ENCODE data around the gene ALOX12B.
"Not testable (repeated sequence)": the region's sequence is repeated elsewhere in the genome, so short reads cannot be mapped to it uniquely, and the experiment has no call there.

The ALOX12B gene

GRCh38 chr17:8051831-8052230 is 35.7 kb downstream of the ALOX12B start:
- in situ Hi-C loops (cut with MboI; ENCODE audit: low sequenced_read_pairs): loop anchor here (25.0 kb wide), 1 partner anchor 710 kb away; the partner anchor contains the start of gene SPDYE4

- in situ Hi-C loops (cut with MboI; ENCODE audit: low sequenced_read_pairs): loop anchor here (10.0 kb wide), 1 partner anchor 134 kb away; the partner anchor contains the start of gene RNF227
Measured at GRCh38 chr17:8048736-8049135, 38.8 kb downstream of the ALOX12B start.

GRCh38 chr17:8048236-8048635 is 39.3 kb downstream of the ALOX12B start:
- in situ Hi-C loops (cut with MboI; ENCODE audit: low sequenced_read_pairs): loop anchor here (10.0 kb wide), 1 partner anchor 133 kb away; the partner anchor contains the start of gene RNF227

GRCh38 chr17:8047769-8048110 is 39.8 kb downstream of the ALOX12B start:
- in situ Hi-C loops (cut with MboI; ENCODE audit: low sequenced_read_pairs): loop anchor here (10.0 kb wide), 1 partner anchor 133 kb away; the partner anchor contains the start of gene RNF227

GRCh38 chr17:8046929-8047768 is 40.4 kb downstream of the ALOX12B start:
- in situ Hi-C loops (cut with MboI; ENCODE audit: low sequenced_read_pairs): loop anchor here (10.0 kb wide), 1 partner anchor 132 kb away; the partner anchor contains the start of gene RNF227

- in situ Hi-C loops (cut with MboI; ENCODE audit: low sequenced_read_pairs): loop anchor here (10.0 kb wide), 1 partner anchor 132 kb away; the partner anchor contains the start of gene RNF227
Measured at GRCh38 chr17:8046306-8046928, 41.1 kb downstream of the ALOX12B start.

- in situ Hi-C loops (cut with MboI; ENCODE audit: low sequenced_read_pairs): loop anchor here (10.0 kb wide), 1 partner anchor 130 kb away; the partner anchor contains the start of gene RNF227
Measured at GRCh38 chr17:8044819-8045810, 42.4 kb downstream of the ALOX12B start.

- in situ Hi-C loops (cut with MboI; ENCODE audit: low sequenced_read_pairs): loop anchor here (10.0 kb wide), 1 partner anchor 127 kb away; the partner anchor contains the start of gene RNF227
Measured at GRCh38 chr17:8041979-8042378, 45.5 kb downstream of the ALOX12B start.

- in situ Hi-C loops (cut with MboI; ENCODE audit: low sequenced_read_pairs): loop anchor here (10.0 kb wide), 1 partner anchor 127 kb away; the partner anchor contains the start of gene RNF227
Measured at GRCh38 chr17:8041249-8041928, 46.1 kb downstream of the ALOX12B start.

- in situ Hi-C loops (cut with MboI; ENCODE audit: low sequenced_read_pairs): loop anchor here (10.0 kb wide), 1 partner anchor 125 kb away; the partner anchor contains the start of gene RNF227
Measured at GRCh38 chr17:8039611-8040168, 47.8 kb downstream of the ALOX12B start.

- in situ Hi-C loops (cut with MboI; ENCODE audit: low sequenced_read_pairs): no loop called here
Measured at GRCh38 chr17:8038954-8039610, 48.4 kb downstream of the ALOX12B start, which contains the start of gene ALOX15B. Gene ALOX15B (plus strand): TSS chr17:8039059. CDS start chr17:8039156, 97 bp downstream.

GRCh38 chr17:8032442-8032841 is 55.1 kb downstream of the ALOX12B start:
- in situ Hi-C loops (cut with MboI; ENCODE audit: low sequenced_read_pairs): no loop called here

- in situ Hi-C loops (cut with MboI; ENCODE audit: low sequenced_read_pairs): no loop called here
Measured at GRCh38 chr17:8031950-8032349, 55.6 kb downstream of the ALOX12B start.

- in situ Hi-C loops (cut with MboI; ENCODE audit: low sequenced_read_pairs): no loop called here
Measured at GRCh38 chr17:8031261-8031661, 56.3 kb downstream of the ALOX12B start.

- in situ Hi-C loops (cut with MboI; ENCODE audit: low sequenced_read_pairs): no loop called here
Measured at GRCh38 chr17:8029121-8029520, 58.4 kb downstream of the ALOX12B start.

- in situ Hi-C loops (cut with MboI; ENCODE audit: low sequenced_read_pairs): no loop called here
Measured at GRCh38 chr17:8025176-8025911, 62.2 kb downstream of the ALOX12B start.

GRCh38 chr17:8024161-8024560 is 63.4 kb downstream of the ALOX12B start:
- in situ Hi-C loops (cut with MboI; ENCODE audit: low sequenced_read_pairs): not testable (repeated sequence)
